ENCODE results near the gene CAMSAP3.

Gene CAMSAP3

DNA sequence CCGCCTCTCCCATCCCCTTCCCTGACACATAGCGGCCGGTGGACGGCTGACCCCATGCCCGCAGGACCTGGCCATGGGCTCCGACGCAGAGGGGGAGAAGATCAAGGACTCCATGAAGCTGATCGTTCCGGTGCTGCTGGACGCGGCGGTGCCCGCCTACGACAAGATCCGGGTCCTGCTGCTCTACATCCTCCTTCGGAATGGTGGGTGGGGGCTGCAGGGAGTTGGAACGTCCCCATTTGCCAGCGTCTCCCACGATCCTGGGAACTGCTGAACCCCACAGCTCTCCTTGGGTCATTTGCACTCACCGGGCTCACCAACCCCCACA, 48.9 kb downstream of the CAMSAP3 start:
- in situ Hi-C loops (cut with MboI; ENCODE audit: low sequenced_read_pairs), result no loop called here

DNA sequence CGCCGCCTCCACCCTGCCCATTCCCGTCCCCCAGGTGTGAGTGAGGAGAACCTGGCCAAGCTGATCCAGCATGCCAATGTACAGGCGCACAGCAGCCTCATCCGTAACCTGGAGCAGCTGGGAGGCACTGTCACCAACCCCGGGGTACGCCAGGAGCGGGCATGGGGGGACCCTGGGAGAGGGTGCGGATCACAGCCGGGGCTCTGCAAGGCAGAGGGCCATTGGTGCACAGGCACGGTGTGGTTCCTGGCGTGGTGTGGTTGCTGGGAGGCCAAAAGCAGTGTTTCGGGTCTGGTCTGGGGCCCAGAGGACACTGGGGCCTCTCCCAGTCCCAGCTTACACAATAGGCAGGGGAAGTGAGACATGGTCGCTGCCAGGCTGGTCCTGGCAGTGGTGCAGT, 49.5 kb downstream of the CAMSAP3 start:
- in situ Hi-C loops (cut with MboI; ENCODE audit: low sequenced_read_pairs), result no loop called here

DNA sequence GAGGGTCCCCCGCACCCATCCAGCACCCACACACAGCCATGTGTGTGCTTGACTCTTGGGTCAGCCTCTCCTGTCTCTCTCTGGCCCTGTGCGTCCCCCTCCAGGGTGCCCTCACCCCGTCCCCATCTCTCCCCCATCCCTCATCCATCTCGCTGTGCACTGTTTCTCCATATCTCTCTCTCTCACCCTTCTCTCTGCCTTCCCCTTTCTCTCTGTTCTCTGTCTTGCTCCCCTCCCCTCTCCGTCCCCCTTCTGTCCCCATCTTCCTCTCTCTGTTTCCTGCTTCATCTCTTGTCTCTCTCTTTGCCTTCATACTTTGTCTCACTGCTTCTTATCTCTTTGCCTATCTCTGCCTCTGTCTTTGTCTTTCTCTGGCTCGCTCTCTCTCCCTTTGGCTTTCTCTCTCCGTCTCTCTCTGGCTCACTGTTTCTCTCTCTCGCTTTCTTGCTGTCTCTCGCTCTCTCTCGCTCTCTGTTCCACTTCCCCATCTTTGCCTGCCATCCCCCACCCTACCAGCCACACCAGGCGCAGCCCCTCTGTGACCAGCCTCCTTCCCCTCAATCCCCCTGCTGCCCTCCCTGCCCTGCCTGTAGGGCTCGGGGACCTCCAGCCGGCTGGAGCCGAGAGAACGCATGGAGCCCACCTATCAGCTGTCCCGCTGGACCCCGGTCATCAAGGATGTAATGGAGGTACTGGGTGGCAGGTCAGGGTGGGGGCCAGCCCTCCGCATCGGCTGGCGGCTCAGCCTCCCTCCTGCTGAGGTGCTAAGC, 50.2 kb downstream of the CAMSAP3 start:
- in situ Hi-C loops (cut with MboI; ENCODE audit: low sequenced_read_pairs), result no loop called here

DNA sequence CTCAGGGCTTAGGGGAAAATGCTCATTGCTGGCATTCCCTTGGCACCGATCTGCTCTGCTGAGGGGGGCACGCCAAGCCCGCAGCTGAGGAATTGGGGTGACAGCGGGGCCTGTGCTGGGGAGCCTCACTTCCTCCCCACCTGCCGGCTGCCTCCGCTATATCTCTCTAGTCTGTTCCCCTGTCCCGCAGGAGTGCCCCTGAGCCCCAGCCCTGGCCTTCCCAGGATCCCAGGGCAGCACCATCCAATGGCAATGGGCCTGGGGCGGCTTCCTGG, 50.7 kb downstream of the CAMSAP3 start:
- in situ Hi-C loops (cut with MboI; ENCODE audit: low sequenced_read_pairs), result no loop called here

DNA sequence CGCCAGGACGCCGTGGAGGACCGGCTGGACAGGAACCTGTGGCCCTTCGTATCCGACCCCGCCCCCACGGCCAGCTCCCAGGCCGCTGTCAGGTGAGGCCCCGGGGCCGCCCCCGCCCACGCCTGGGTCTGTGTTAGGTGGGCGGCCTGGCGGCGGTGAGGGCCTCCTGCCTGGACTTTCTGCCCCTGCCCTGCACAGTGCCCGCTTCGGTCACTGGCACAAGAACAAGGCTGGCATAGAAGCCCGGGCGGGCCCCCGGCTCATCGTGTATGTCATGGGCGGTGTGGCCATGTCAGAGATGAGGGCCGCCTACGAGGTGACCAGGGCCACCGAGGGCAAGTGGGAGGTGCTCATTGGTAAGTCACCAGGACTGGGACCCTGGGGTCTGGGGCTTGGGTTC, 51.5 kb downstream of the CAMSAP3 start:
- in situ Hi-C loops (cut with MboI; ENCODE audit: low sequenced_read_pairs), result no loop called here

DNA sequence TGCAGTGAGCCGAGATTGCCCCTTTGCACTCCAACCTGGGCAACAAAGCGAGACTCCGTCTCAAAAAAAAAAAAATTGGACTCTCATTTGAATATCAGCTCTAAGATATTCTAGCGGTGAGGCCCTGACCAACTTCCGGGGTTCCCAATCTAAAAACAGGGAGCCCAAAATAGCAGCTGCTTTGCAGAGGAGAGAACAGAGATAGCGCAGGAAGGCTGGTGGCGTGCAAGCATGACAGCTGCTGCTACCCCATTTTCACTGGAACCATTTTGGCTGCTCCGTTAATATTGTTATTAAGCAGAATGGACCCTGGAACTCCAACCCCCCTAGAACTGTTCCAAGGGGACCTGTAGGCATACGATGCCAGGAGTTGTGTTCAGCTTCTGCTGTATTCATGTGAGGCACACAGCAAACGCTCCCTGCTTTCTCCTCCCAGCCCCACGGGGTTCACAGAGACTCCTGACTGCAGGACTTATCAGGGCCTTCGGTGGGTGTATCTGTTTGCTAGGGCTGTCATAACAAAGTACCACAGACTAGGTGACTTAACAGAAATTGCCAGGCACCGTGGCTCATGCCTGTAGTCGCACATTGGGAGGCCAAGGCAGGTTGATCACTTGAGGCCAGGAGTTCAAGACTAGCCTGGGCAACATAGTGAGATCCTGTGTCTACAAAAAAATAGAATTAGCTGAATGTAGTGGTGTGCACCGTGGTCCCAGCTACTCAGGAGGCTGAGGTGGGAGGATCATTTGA, 52.8 kb downstream of the CAMSAP3 start:
- in situ Hi-C loops (cut with MboI; ENCODE audit: low sequenced_read_pairs), result no loop called here

DNA sequence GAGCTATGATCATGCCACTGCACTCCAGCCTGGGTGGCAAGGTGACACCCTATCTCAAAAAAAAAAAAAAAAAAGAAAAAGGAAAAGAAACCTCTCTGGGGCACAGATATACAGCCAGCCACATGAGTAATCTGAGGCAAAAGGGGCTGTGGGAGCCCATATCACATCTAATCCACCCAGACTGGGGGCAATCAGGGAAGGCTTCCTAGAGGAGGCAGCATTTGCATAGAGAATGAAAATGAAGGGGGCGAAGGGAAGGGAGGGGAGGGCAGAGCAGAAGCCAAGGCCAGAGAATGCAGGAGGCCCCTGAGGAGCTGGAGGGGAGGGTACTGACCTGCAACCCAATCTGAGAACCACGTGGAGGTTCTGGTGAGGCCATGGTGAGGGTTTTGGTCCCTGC, 54.5 kb downstream of the CAMSAP3 start:
- in situ Hi-C loops (cut with MboI; ENCODE audit: low sequenced_read_pairs), result no loop called here

DNA sequence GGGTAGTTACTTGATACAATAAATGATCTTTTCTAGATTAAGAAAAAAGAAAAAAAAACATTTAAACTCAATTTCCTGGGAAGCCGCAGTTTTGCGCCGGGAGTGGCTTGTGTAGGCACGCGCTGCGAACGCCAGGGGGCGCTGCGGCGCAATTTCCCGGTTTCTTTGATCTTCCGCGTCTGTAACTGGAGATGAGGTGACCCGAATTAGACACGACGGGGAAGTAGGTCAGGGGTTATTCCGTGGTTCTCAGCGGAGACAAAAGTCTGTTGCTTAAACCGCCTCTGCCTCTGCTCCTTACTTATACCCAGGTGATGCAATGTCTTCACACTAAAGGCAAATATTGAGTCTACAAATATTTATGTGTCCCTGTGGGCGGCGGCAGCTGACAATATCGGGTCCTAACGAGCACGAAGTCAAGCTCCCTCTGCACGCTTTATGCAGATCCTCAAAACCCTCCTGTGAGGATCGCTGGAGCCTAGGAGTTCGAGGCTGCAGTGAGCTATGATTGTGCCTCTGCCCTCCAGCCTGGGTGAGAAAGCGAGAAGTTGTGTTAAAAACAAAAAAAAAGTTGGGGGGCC, 56.5 kb downstream of the CAMSAP3 start:
- in situ Hi-C loops (cut with MboI; ENCODE audit: low sequenced_read_pairs), result no loop called here

DNA sequence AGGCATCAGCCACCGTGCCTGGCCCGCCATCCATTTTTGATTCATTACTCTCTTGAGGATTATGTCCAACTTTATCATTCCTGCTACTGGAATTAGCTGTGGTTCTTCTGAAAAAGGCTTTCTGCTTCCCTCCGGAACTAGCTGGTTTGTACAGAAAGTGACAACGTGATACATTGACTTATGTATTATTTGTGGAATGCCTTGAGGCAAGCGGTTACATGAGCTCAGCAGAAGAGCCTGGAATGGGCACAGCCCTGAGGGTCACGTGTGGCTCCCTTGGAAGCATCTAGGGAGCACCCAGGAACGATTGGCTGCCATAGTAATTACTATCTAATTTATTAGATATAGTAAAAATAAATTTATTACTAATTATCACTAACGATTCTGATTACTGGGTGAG, 58.7 kb downstream of the CAMSAP3 start:
- in situ Hi-C loops (cut with MboI; ENCODE audit: low sequenced_read_pairs), result no loop called here

DNA sequence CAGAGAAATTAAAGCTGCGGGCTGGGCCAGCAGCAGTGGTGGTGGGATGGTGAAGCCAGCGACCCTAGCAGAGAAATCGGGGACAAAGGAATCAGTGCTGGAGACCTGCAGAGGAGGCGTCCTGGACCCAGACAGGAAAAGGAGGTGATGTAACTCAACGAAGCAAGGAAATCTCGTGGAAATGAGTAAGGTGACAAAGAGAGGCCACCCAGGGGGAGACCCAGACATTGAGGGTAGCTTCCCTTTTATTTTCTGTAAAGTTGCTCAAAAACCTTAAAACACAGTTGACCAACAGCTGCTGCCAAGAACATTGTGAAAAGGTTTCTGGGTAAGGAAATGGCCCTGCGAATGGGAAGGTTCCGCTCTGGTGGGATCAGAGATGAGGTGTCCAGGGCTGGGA, 59.9 kb downstream of the CAMSAP3 start:
- in situ Hi-C loops (cut with MboI; ENCODE audit: low sequenced_read_pairs), result no loop called here

DNA sequence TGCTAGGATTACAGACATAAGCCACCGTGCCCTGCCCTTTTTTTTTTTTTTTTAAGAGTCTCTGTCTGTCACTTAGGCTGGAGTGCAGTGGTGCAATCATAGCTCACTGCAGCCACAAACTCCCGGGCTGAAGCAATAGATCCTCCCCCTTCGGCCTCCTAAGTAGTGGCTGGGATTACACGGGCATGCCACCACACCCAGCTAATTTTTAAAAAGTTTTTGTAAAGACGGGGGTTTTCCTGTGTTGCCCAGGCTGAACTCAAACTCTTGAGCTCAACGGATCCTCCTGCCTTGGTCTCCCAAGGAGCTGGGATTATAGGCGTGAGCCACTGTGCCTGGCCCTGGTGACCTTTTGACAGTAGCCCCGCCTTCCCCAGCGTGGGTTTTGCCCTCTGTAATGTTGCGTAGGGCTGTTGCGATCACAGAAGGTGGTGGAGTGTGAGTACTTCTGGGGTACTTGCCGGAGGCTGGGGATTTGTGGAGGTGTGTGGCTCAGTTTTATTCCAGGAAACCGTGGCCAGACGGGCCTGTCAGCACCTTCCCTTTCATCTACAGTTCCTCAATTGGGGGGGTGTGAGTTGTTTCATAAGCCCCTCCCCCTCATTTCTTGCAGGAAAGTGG, 61.6 kb downstream of the CAMSAP3 start:
- in situ Hi-C loops (cut with MboI; ENCODE audit: low sequenced_read_pairs), result no loop called here

DNA sequence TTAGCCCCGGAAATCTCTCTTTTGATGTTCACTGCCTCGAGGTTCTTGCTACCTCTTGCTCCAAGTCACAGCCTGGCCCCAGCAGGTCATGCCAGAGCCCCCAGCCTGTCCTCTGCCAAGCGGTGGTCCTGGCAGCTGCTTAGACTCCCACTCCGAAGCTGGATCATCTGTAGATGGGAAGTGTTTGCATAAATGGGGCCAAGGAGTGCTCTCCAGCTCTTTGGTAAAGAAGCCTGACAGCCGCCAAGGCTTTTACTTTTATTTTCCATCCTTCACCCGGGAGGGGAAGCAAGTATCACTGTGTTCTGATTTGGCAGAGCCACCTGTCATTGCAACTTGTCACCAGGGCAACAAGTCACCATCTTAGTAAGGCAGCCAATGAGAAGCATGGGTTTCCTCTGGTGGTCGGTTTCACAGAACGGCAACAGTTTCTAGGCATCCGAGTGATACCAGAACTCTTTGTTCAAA, 62.6 kb downstream of the CAMSAP3 start:
- in situ Hi-C loops (cut with MboI; ENCODE audit: low sequenced_read_pairs), result no loop called here

DNA sequence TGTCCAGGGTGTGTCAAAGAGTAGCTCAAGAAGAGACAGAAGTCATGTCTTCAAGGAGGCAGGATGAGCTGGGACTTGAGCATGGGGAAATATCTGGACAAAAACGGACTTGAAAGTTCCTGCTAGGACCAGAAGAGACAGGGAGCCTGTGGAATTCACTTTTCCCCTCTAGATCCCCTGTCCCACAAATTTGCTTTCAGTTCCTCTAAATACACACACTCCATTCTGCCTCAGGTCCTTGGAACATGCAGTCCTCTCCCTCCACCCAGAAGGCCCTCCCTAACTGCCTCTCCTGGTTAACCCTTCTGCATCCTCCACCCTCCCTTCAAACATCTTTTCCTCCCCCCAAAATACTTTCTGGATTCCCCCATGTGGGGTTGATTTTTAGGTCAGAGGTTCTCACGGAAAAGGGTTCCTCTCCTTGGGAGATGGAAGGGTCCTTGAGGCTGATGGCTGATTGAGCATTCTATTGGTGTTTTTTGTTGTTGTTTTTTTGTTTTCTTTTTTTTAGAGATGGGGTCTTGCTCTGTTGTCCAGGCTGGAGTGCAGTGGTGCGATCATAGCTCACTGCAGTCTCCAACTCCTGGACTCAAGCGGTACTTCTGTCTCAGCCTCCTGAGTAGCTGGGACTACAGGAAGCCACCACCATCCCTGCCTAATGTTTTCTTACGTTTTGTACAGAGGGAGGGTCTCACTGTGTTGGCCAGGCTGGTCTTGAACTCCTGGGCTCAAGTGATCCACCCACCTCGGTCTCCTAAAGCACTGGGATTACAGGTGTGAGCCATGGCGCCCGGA, 66.3 kb downstream of the CAMSAP3 start:
- in situ Hi-C loops (cut with MboI; ENCODE audit: low sequenced_read_pairs), result no loop called here

DNA sequence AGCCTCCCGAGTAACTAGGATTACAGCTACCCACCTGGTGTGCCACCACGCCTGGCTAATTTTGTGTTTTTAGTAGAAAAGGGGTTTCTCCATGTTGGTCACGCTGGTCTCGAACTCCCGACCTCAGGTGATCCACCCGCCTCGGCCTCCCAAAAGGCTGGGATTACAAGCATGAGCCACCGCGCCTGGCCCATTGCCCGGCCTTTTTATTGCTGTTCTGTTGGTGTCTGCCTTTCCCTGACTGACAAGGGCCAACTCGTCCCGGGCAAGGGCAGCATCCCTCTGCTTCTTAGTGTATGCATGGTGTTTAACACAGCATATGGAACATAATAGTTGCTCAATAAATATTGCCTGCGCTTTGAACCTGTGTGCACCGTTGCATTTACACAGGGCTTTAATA, 67.0 kb downstream of the CAMSAP3 start:
- in situ Hi-C loops (cut with MboI; ENCODE audit: low sequenced_read_pairs), result no loop called here

DNA sequence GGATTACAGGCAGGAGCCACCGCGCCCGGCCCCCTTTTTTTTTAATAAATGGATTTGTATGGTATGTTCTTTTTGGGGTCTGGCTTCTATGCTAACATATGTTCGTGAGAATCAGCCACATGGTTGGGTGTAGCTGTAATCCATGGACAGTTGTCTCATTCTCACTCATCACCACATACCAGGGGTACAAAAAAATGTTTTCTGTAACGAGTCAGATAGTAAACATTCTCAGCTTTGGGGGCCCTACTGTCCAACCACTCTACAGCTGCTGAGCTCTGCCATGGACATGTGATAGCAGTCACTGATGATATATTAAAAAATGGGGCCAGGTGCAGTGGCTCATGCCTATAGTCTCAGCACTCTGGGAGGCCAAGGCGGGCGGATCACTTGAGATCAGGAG, 68.0 kb downstream of the CAMSAP3 start:
- in situ Hi-C loops (cut with MboI; ENCODE audit: low sequenced_read_pairs), result no loop called here

DNA sequence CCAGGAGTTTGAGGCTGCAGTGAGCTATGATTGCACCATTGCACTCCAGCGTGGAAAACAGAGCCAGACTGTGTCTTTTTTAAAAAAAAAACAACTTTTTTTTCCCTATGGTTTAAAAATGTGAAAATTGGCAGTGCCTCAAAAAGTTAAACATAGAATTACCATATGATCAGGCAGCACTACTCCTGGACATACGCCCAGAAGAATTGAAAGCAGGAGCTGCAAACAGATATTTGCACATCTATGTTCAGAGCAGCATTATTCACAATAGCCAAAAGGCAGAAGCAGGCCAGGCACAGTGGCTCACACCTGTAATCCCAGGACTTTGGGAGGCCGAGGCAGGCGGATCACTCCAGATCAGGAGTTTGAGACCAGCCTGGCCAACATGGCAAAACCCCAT, 69.4 kb downstream of the CAMSAP3 start:
- in situ Hi-C loops (cut with MboI; ENCODE audit: low sequenced_read_pairs), result no loop called here

Measured in hTERT RPE-1 (cell line).